ENCODE data around the gene PHF11.

- no peak for TF ChIP-seq CTCF (IDR thresholded peaks at IDR 0.05)
- TF ChIP-seq POLR2A (IDR thresholded peaks at IDR 0.05) = no peak
Measured at GRCh38 chr13:49459580-49459979, 36.2 kb upstream of the PHF11 start.
